ENCODE results near the gene KRT7. TPM values are rescaled to one million over a fixed set of nuclear protein-coding genes. Genes with fewer than 3 reads are reported as not detected.
"Not testable (repeated sequence)": the region's sequence is repeated elsewhere in the genome, so short reads cannot be mapped to it uniquely, and the experiment has no call there.

The KRT7 gene
- total RNA-seq, 2 experiments from 2014 or later: not detected

DNA sequence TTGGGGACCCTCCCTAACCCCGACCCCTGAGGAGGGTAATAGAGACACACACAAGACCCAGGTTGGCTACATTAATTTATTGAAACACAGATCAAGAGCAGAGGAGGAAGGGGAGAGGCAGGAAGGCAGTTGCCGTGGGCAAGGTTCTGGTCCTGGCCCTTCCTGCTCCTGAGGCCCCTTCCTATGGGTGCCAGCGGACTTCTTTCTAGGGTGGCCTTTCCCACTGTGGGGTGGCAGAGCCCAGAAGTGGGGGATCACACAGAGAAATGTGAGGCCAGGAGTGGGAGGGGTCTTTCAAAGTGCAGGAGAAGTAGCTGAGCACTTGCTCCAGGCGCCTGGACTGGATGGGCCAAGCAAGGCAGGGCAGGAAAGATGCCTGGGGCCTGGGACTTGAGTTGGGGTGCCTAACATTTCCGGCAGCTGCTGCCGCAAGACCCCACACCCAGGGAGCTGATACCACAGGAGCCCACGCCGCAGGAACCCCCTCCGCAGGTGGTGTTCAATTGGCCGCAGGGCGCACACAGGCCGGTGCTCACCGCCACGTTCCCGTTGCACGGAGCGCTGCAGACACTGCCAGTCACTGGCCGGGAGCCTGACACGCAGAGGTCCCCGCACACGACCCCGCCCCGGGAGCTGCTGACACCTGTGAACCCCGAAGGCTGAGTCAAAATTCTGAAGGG is 52.9 kb downstream of the KRT7 start:
- Histone ChIP-seq H3K4me3 (ENCODE audit: low read depth, low read length, poor library complexity, severe bottlenecking) (no peak overlapping the region), H3K9me3 (ENCODE audit: low read length) (no peaks in the 10 kb centered on the region), H4K20me1 (ENCODE audit: insufficient read depth, low read length) (no peaks in the 10 kb centered on the region), H3K79me2 (ENCODE audit: insufficient read depth, low read depth, low read length) (no peaks in the 10 kb centered on the region), H3K4me2 (ENCODE audit: low read length) (no peak overlapping the region), H3K4me1 (ENCODE audit: insufficient read depth, low read length, poor library complexity, severe bottlenecking) (no peaks in the 10 kb centered on the region), H3K9me2 (ENCODE audit: insufficient read depth, low read length) (no peaks in the 10 kb centered on the region), H3K27ac (ENCODE audit: low read depth, low read length, poor library complexity, severe bottlenecking) (no peak overlapping the region), H2AFZ (ENCODE audit: low read length) (no peak overlapping the region), H3K36me3 (ENCODE audit: insufficient read depth, low read length) (no peaks in the 10 kb centered on the region)
- intact Hi-C loops (cut with micrococcal nuclease; ENCODE audit: unreplicated experiment): no loop called here
- CTCF ChIA-PET (ENCODE audit: unreplicated experiment): interaction anchor here (0.6 kb wide), 1 partner anchor 10 kb away, joined by 3 read pairs; no protein-coding TSS in a partner anchor
- DNase-seq (ENCODE audit: low spot score): no peak
- POLR2A ChIA-PET: no interaction called here
- TF ChIP-seq CTCF (conservative IDR thresholded peaks at IDR 0.05; ENCODE audit: low read length) (no peak), EZH2phosphoT487 (IDR thresholded peaks at IDR 0.05; ENCODE audit: borderline replicate concordance, low read depth, low read length) (no peak)
- BruUV-seq (replicated peaks): no TSS peak

GRCh38 chr12:52286857-52287785 is 54.1 kb downstream of the KRT7 start:
- H4K20me1 ChIP-seq (ENCODE audit: insufficient read depth, low read length); H3K9me2 ChIP-seq (ENCODE audit: insufficient read depth, low read length); intact Hi-C loops (cut with micrococcal nuclease; ENCODE audit: unreplicated experiment); H3K27ac ChIP-seq (ENCODE audit: low read depth, low read length, poor library complexity, severe bottlenecking); BruUV-seq (replicated peaks); H3K79me2 ChIP-seq (ENCODE audit: insufficient read depth, low read depth, low read length); H3K36me3 ChIP-seq (ENCODE audit: insufficient read depth, low read length); H3K4me2 ChIP-seq (ENCODE audit: low read length); H2AFZ ChIP-seq (ENCODE audit: low read length); POLR2A ChIA-PET; H3K4me1 ChIP-seq (ENCODE audit: insufficient read depth, low read length, poor library complexity, severe bottlenecking); H3K4me3 ChIP-seq (ENCODE audit: low read depth, low read length, poor library complexity, severe bottlenecking); H3K9me3 ChIP-seq (ENCODE audit: low read length); DNase-seq (ENCODE audit: low spot score): not testable (repeated sequence)
- CTCF ChIA-PET (ENCODE audit: unreplicated experiment): interaction anchor here (0.6 kb wide), 1 partner anchor 8 kb away, joined by 3 read pairs; no protein-coding TSS in a partner anchor
- peak; percentile 52 for TF ChIP-seq CTCF (conservative IDR thresholded peaks at IDR 0.05; ENCODE audit: low read length)

DNA sequence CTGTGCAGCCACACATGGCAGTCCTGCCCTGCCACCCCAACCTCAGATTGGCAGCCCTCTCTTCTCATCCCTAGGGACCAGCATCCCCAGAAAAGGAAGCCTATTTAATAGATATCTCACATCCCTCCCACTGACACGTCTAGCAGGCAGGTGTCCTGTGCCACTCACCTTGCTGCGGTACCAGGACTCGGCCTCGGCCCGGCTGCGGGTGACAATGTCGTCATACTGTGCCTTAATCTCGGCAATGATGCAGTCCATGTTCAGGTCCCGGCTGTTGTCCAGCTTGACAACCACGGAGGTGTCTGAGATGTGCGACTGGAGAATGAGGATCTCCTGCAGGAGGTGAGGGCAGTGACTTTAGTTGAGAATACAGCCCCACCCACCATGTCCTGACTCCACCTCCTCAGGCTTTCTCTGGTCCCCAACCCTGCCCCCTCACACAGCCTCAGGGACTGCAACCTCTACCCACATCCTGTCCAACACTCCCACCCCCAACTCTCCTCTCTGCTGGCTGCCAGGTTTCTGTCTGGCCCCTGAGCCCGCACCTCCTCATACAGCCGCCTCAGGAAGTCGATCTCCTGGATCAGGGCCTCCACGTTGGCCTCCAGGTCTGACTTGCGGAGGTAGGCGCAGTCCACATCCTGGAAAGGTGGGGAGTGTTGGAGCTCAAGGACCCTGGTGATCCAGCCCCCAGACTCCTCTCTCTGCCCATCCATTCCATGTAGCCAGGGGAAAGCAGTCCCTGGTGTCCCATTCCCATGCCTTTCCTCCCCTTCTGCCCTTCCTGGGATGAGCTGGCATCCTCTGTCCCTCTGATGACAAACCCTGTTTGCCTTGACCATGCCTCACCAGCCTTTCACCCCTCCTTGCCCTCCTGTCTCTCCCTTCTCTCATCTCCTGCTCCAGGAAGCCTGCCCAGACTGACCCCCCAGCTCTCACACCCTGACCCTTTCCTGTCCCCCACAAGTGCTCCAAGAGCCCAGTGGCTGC is 55.1 kb downstream of the KRT7 start:
- H3K4me3 ChIP-seq (ENCODE audit: low read depth, low read length, poor library complexity, severe bottlenecking); BruUV-seq (replicated peaks); H2AFZ ChIP-seq (ENCODE audit: low read length); H3K4me1 ChIP-seq (ENCODE audit: insufficient read depth, low read length, poor library complexity, severe bottlenecking); H3K9me2 ChIP-seq (ENCODE audit: insufficient read depth, low read length); H4K20me1 ChIP-seq (ENCODE audit: insufficient read depth, low read length); H3K79me2 ChIP-seq (ENCODE audit: insufficient read depth, low read depth, low read length); H3K36me3 ChIP-seq (ENCODE audit: insufficient read depth, low read length); H3K4me2 ChIP-seq (ENCODE audit: low read length); H3K9me3 ChIP-seq (ENCODE audit: low read length); H3K27ac ChIP-seq (ENCODE audit: low read depth, low read length, poor library complexity, severe bottlenecking); DNase-seq (ENCODE audit: low spot score); CTCF ChIA-PET (ENCODE audit: unreplicated experiment); POLR2A ChIA-PET; intact Hi-C loops (cut with micrococcal nuclease; ENCODE audit: unreplicated experiment): not testable (repeated sequence)

DNA sequence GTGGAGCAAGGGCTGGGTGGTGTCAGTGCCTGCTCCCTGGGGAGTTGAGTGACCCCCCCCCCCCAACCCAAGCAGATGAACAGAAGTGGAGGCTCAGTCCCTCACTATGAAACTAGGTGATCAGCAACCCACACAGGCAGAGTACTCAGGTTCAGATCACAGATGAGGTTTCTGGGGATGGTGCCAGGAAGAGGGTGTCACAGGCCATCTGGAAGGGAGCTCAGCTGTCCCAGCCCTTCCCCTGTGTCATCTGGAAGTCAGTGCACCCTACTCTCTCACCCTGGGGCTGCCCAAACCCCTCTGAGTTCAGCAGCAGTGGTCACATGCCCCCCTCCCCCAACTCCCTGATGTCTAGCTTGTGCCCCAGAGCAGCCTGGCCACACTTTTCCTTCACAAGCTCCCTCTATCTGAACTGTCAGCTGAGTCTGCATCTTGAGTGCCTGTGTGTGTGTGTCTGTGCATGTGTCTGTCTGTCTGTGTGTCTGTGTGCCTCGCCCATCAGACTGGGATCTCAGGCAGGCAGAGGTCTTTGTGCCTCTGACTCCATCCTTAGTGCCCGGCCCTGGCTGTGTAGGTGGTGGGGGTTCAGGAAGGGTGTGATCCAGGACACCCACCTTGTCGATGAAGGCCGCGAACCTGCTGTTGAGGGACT is 57.6 kb downstream of the KRT7 start:
- H3K9me3 ChIP-seq (ENCODE audit: low read length); H3K79me2 ChIP-seq (ENCODE audit: insufficient read depth, low read depth, low read length); DNase-seq (ENCODE audit: low spot score); BruUV-seq (replicated peaks); H3K9me2 ChIP-seq (ENCODE audit: insufficient read depth, low read length); H3K27ac ChIP-seq (ENCODE audit: low read depth, low read length, poor library complexity, severe bottlenecking); H3K4me1 ChIP-seq (ENCODE audit: insufficient read depth, low read length, poor library complexity, severe bottlenecking); H3K36me3 ChIP-seq (ENCODE audit: insufficient read depth, low read length); H3K4me2 ChIP-seq (ENCODE audit: low read length); intact Hi-C loops (cut with micrococcal nuclease; ENCODE audit: unreplicated experiment); H4K20me1 ChIP-seq (ENCODE audit: insufficient read depth, low read length); POLR2A ChIA-PET; H3K4me3 ChIP-seq (ENCODE audit: low read depth, low read length, poor library complexity, severe bottlenecking); H2AFZ ChIP-seq (ENCODE audit: low read length): not testable (repeated sequence)
- CTCF ChIA-PET (ENCODE audit: unreplicated experiment): interaction anchor here (0.6 kb wide), 1 partner anchor 121 kb away, joined by 3 read pairs; no protein-coding TSS in a partner anchor
